Endometrium (tissue), 2 donors: ENCODE data around the gene MARS2.
A peak's percentile ranks its signal among the peaks of the same experiment; 100 is the strongest.
"Not testable (repeated sequence)": the region's sequence is repeated elsewhere in the genome, so short reads cannot be mapped to it uniquely, and the experiment has no call there.

Experiments
- FAIRE-seq: peaks from 2 replicates; lab custom pipeline; 2012; peaks lifted over from hg19 to GRCh38; lab: Jason Lieb, UNC
- donor health status: control.
- donor health status: control.

The MARS2 gene

GRCh38 chr2:197705121-197705911 lies at the start of gene MARS2:
TSS of gene MARS2 (plus strand) at chr2:197705369. CDS start at chr2:197705406, 37 bp downstream.
- no peak for FAIRE-seq

- FAIRE-seq: no peak
These were observed 47.6 kb upstream of the MARS2 start for GRCh38 chr2:197657562-197657961.

DNA sequence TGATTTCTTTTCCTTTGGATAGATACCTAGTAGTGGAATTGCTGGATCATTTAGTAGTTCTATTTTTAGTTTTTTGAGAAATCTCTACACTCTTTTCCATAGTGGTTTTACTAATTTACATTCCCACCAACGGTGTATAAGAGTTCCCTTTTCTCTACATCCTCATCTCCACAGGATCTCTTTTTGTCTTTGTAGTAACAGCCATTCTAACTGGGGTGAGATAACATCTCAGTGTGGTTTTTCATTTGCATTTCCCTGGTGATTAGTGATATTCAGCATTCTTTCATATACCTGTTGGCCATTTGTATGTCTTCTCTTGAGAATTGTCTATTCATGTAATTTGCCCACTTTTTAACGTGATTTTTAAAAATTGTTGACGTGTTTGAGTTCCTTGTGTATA lies 43.5 kb upstream of the MARS2 start:
- FAIRE-seq: no peak

GRCh38 chr2:197666277-197666676 lies 38.9 kb upstream of the MARS2 start:
- FAIRE-seq: no peak

DNA sequence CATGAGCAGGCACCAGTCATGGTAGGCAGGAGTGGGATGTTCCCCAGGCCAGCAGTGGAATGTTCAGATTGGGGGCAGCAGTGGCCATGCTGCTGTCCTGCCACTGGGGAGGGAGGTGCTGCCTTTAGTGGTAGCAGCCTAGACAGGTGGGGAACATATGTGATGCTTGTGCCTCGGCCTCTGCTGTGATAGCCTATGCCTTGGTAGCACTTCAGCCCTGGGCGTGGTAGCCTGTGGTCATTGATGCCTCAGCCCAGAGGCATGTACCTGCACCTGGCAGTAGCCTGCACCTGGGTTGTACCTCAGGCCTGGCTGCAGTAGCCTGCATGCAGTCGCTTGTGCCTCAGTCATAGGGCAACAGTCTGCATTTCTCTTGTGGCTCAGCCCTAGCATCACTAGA lies 36.9 kb upstream of the MARS2 start:
- no peak for FAIRE-seq

DNA sequence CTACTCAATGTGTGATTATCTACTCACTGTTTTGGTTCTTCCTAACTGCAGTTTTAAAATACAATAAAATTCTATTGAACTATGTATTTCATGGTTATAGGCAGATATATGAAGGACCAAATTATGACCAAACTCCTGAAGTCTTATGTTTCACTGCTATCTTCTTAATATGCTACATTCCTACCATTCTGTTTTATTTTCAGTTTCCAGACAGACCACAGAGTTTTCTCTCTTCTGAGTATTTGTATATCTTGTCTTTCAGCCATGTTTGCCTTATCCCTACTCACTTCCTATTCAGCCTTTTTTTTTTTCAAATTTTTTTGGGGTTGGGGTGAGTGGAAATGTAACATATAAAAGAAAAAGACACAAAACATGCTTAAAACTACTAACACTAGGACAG lies 36.1 kb upstream of the MARS2 start:
- FAIRE-seq: no peak

GRCh38 chr2:197672371-197672893 lies 32.7 kb upstream of the MARS2 start:
- no peak for FAIRE-seq

DNA sequence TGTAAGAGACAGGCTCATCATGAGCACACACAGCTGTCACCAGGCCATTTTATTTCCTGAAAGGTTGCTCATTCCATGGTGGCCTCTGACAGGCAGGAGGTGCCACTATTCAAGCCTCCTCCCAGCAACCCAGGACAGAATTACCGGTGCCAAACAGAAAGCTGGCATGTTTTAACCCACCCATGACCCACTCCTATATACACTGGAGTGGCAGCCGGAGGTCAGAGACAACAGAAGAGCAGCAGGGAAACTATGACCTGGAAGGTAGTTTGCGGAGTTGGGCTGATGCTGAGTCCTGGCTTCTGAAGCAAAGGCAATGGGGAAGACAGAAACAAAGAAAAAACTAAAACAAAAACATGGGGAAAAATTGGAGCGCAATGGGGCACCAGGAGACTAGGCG lies 32.1 kb upstream of the MARS2 start:
- no peak for FAIRE-seq

DNA sequence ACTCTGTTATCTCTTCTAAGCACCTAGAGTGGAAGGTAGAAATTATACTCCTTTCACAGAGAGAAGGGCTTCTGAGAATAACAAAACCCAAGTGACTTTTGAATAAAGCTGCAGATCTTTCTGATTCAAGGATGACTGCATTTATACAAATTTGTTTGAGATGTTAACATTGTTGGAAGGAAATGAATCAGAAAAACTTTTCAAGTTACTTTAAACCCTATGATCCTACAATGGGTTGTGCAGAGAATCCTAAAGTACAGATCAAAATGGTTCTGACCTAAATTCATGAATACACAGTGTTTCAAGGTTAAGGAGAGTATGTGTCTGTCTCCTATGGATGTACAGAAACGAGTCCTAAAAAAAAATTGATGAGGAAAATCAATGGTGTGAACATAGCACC lies 31.6 kb upstream of the MARS2 start:
- no peak for FAIRE-seq

- FAIRE-seq: peak; percentile 81
These were observed 31.1 kb upstream of the MARS2 start for GRCh38 chr2:197674060-197674459.

DNA sequence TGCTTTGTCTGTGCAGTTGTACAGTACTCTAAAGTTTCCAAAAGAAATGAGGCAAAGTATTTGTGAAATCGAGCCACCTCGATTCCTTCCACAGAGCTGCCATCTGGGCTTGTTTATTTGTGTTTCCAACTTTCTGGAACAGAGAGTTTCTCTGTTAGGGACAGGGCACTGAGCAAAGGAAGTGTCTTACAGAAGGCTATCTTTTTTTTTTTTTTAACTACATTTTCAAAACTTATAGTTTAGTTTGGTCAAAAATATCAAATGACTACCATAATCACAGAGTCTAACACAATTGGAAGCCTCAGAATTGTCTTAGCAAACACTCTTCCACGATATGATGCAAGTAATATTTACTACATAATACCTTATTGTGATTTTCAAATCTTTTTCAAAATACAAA lies 30.6 kb upstream of the MARS2 start:
- FAIRE-seq: no peak

GRCh38 chr2:197675246-197675645 lies 29.9 kb upstream of the MARS2 start, which contains the start of gene RFTN2:
TSS of gene RFTN2 (minus strand) at chr2:197675587. CDS start at chr2:197675458, 129 bp downstream.
- FAIRE-seq: no peak

- no peak for FAIRE-seq
These were observed 29.4 kb upstream of the MARS2 start for GRCh38 chr2:197675711-197676188.

DNA sequence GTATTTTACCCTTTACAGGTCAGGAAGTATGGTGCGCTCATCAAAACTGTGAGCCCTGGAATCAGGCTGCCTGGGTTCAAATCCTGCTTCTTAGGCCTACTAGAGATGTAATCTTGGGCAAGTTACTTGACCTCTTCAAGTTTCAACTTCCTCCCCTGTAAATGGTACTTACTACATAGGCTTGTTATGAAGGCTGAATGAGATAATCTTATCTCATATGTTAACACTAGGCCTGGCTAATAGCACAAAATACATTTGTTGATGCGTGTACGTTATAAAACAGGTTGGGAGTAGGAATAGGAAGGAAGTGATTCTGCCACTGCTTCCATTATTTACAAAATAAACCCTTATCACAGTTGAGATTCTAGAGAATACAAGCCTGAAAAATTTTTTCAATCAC lies 28.1 kb upstream of the MARS2 start:
- no peak for FAIRE-seq

DNA sequence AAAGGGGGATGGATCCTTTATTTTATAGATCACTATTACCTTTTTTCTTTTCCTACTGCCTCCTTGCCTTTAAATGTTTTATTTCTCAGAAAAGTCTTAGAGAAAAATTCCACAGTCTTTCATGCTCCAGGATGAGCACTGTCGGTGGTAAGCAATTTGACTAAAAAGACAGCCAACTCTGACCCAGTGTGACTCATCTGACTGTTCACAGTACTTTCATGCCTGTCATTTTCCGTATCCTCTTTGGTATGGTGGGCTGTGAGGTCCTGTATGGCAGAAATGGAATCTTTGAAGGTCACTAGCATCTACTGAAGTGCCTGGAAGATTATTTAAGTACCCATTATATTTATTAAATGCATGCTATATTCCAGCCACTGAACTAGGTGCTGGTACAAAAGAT lies 27.7 kb upstream of the MARS2 start:
- no peak for FAIRE-seq

- not testable (repeated sequence) for FAIRE-seq
These were observed 10.0 kb upstream of the MARS2 start for GRCh38 chr2:197695206-197695605.

DNA sequence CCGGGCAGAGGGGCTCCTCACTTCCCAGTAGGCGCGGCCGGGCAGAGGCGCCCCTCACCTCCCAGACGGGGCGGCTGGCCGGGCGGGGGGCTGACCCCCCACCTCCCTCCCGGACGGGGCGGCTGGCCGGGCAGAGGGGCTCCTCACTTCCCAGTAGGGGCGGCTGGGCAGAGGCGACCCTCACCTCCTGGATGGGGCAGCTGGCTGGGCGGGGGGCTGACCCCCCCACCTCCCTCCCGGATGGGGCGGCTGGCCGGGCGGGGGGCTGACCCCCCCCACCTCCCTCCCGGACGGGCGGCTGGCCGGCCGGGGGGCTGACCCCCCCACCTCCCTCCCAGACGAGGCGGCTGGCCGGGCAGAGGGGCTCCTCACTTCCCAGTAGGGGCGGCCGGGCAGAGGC lies 9.2 kb upstream of the MARS2 start:
- not testable (repeated sequence) for FAIRE-seq

DNA sequence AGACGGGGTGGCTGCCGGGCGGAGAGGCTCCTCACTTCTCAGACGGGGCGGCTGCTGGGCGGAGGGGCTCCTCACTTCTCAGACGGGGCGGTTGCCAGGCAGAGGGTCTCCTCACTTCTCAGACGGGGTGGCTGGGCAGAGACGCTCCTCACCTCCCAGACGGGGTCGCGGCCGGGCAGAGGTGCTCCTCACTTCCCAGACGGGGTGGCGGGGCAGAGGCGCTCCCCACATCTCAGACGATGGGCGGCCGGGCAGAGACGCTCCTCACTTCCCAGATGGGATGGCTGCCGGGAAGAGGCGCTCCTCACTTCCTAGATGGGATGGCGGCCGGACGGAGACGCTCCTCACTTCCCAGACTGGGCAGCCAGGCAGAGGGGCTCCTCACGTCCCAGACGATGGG lies 8.6 kb upstream of the MARS2 start:
- FAIRE-seq: not testable (repeated sequence)

GRCh38 chr2:197699724-197700123 lies 5.4 kb upstream of the MARS2 start:
- peak; percentile 37 for FAIRE-seq

- no peak for FAIRE-seq
These were observed 4.2 kb upstream of the MARS2 start for GRCh38 chr2:197700960-197701359.

GRCh38 chr2:197704434-197705120 lies 592 bp upstream of the MARS2 start:
- no peak for FAIRE-seq

- FAIRE-seq: no peak
These were observed 1.0 kb downstream of the MARS2 start for GRCh38 chr2:197705912-197706838.
